Lung (tissue), 12 donors: ENCODE measurements around the gene ABR. TPM values are rescaled to one million over a fixed set of nuclear protein-coding genes. Genes with fewer than 3 reads are reported as not detected.

Source experiments
- ATAC-seq: fragments of 200-7000 bp; cut with Tn5 transposase; one replicate; pipeline ENCODE4 v1.9.1; 2020; ENCODE audit warnings: moderate number of reproducible peaks; ENCODE audit not compliant: insufficient read depth, low FRiP score
- DNase-seq, 3 donors: peaks; one replicate each; pipeline ENCODE4 v3.0.0-alpha.2; 2013 to 2017
- H3K27ac ChIP-seq, 2 donors: one replicate each; pipeline ENCODE4 v1.5.1; 2013; ENCODE audit warnings: mild to moderate bottlenecking in 2 of 2, moderate library complexity in 2 of 2, control low read depth in 1 of 2, inconsistent platforms in 1 of 2, low read depth in 1 of 2, low read length in 1 of 2
- H3K27me3 ChIP-seq, 3 donors: one replicate each; pipeline ENCODE4 v1.5.1; 2013; ENCODE audit warnings: low read length in 2 of 3; ENCODE audit not compliant: control insufficient read depth in 3 of 3, insufficient read depth in 3 of 3
- H3K36me3 ChIP-seq, 4 donors: one replicate each; pipeline ENCODE4 v1.5.1; 2013; ENCODE audit warnings: low read length in 4 of 4, mild to moderate bottlenecking in 1 of 4, moderate library complexity in 1 of 4; ENCODE audit not compliant: control insufficient read depth in 4 of 4, insufficient read depth in 4 of 4
- H3K4me1 ChIP-seq, 5 donors: one replicate each; pipeline ENCODE4 v1.5.1; 2013; ENCODE audit warnings: low read length in 5 of 5, mild to moderate bottlenecking in 2 of 5, moderate library complexity in 1 of 5; ENCODE audit not compliant: control insufficient read depth in 5 of 5, insufficient read depth in 5 of 5
- H3K4me3 ChIP-seq: one replicate; pipeline ENCODE4 v1.5.1; 2013; ENCODE audit warnings: mild to moderate bottlenecking, control low read depth, moderate library complexity
- H3K9ac ChIP-seq, 2 donors: one replicate each; pipeline ENCODE4 v1.5.1; 2013; ENCODE audit warnings: low read length in 2 of 2, control low read depth in 1 of 2; ENCODE audit not compliant: insufficient read depth in 1 of 2
- H3K9me3 ChIP-seq, 4 donors: one replicate each; pipeline ENCODE4 v1.5.1; 2013; ENCODE audit warnings: low read length in 3 of 4, mild to moderate bottlenecking in 1 of 4, moderate library complexity in 1 of 4; ENCODE audit not compliant: control insufficient read depth in 4 of 4, insufficient read depth in 3 of 4
- WGBS, 2 donors: extraction: QIAGEN DNeasy Blood & Tissue Kit; methylation state at CpG; one replicate each; pipeline ENCODE4 v1.1.7; 2013; 5-methylcytosine and 5-hydroxymethylcytosine counted together
- polyA plus RNA-seq, 2 donors: library from polyadenylated mRNA; stranded (reverse); fragments of 200-250 nt; gene quantifications; one replicate each; pipeline ENCODE4 v1.2.1, GENCODE V29; 2013
- total RNA-seq, 2 donors: library from RNA; depleted of rRNA in 1 of 2; stranded (reverse); fragments of >200 nt in 1 of 2; gene quantifications; one replicate each; pipeline ENCODE4 v1.2.1, GENCODE V29; 2014 to 2021
- TF ChIP-seq, protein P1 (sequence below): IDR thresholded peaks from 2 replicates; pipeline ENCODE4 v1.5.1; 2012; ENCODE audit warnings: mild to moderate bottlenecking; ENCODE audit errors: control extremely low read depth, extremely low read depth
- donor health status: control.
- donor health status: control.
- donor health status: Bipolar disorder and iron deficiency.
- donor health status: healthy.
- donor health status: DM: yes; HTN: yes; CAD: no.

ABR gene
- total and polyA plus RNA-seq, 4 donors = 54.8 to 187 (median 70.2) TPM

DNA sequence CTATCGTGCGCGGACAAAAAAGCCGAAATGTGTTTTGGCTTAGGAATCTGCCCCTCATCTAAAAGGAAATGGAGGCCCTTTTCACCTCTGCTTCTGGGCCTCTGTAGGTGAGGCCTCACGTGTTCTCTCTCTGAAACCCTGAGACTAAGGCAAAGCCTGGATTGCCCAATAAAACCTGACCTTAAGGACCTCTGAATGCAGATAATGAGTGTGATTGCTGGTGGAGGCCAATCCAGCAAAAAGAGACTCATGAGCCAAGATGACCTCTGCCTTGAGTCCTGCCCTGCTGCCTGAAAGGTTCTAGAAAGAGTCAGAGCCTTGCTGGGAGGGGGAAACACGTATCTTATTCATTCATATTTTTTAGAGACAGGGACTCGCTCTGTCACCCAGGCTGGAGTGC is 44.5 kb upstream of the ABR start:
- H3K27me3 ChIP-seq = peaks cover 0 to 31% (median 29%) of the 10 kb centered on the region in 3 donors
- ATAC-seq (no peak), DNase-seq (no peak)
- peaks cover 0 to 8% (median 0%) of the 10 kb centered on the region in 4 donors for H3K9me3 ChIP-seq
- 77 to 93% methylated on average over 7 of the region's 7 CpGs for WGBS, 2 donors
- TF ChIP-seq, protein P1, sequence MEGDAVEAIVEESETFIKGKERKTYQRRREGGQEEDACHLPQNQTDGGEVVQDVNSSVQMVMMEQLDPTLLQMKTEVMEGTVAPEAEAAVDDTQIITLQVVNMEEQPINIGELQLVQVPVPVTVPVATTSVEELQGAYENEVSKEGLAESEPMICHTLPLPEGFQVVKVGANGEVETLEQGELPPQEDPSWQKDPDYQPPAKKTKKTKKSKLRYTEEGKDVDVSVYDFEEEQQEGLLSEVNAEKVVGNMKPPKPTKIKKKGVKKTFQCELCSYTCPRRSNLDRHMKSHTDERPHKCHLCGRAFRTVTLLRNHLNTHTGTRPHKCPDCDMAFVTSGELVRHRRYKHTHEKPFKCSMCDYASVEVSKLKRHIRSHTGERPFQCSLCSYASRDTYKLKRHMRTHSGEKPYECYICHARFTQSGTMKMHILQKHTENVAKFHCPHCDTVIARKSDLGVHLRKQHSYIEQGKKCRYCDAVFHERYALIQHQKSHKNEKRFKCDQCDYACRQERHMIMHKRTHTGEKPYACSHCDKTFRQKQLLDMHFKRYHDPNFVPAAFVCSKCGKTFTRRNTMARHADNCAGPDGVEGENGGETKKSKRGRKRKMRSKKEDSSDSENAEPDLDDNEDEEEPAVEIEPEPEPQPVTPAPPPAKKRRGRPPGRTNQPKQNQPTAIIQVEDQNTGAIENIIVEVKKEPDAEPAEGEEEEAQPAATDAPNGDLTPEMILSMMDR = no peak
- H3K36me3 ChIP-seq = peaks cover 0 to 1% (median 0%) of the 10 kb centered on the region in 4 donors
- no peak overlapping the region for H3K27ac ChIP-seq
- H3K9ac ChIP-seq = no peak overlapping the region
- H3K4me1 ChIP-seq = peaks cover 0 to 7% (median 0%) of the 10 kb centered on the region in 5 donors
- H3K4me3 ChIP-seq = no peak overlapping the region

DNA sequence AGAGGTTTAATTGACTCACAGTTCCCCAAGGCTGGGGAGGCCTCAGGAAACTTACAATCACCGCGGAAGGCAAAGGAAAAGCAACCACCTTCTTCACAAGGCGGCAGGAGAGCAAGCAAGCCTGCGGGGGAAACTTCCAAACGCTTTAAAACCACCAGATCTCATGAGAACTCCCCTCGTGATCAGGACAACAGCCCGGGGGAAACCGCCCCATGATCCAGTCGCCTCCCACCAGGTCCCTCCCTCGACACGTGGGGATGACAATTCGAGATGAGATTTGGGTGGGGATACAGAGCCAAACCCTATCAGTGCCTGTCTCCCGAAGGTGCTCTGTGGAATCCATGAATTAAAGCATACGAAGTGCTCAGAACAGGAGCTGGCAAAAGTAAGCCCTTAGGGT is 43.9 kb upstream of the ABR start:
- ATAC-seq = no peak
- 84 to 86% methylated on average over 14 of the region's 14 CpGs for WGBS, 2 donors
- TF ChIP-seq, protein P1 = no peak

DNA sequence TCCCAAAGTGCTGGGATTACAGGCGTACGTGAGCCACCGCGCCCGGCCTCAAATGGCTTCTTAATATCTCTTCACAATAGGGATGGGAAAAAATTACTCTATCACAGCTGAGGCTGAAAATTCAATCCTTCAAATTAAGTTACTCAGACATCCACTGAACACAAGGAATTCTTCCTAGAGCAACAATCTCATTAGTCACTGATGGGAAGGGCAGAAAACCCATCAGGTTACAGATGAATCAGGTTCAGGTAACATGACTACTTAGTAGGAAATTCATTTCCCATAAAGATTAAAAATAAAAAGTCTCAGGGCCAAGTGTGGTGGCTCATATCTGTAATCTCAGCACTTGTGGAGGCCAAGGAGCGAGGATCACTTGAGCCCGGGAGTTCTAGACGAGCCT is 42.5 kb upstream of the ABR start:
- Histone ChIP-seq H3K27ac (no peak overlapping the region), H3K9ac (no peak overlapping the region), H3K27me3 (peaks cover 0 to 22% (median 20%) of the 10 kb centered on the region in 3 donors), H3K4me3 (no peak overlapping the region), H3K4me1 (no peaks in the 10 kb centered on the region), H3K36me3 (peaks cover 0 to 1% (median 0%) of the 10 kb centered on the region in 4 donors), H3K9me3 (peaks cover 0 to 8% (median 0%) of the 10 kb centered on the region in 4 donors)
- ATAC-seq = no peak
- DNase-seq = no peak
- TF ChIP-seq, protein P1 = no peak
- WGBS, 2 donors = 95 to 99% methylated on average over 8 of the region's 8 CpGs

More for the DNA sequence above, 43.9 kb upstream of the ABR start:
- peaks cover 0 to 8% (median 0%) of the 10 kb centered on the region in 4 donors for H3K9me3 ChIP-seq
- H3K4me1 ChIP-seq = peaks cover 0 to 4% (median 0%) of the 10 kb centered on the region in 5 donors
- DNase-seq = no peak
- H3K9ac ChIP-seq = no peak overlapping the region
- H3K27me3 ChIP-seq = peaks cover 0 to 31% (median 29%) of the 10 kb centered on the region in 3 donors
- H3K27ac ChIP-seq = no peak overlapping the region
- H3K36me3 ChIP-seq = peaks cover 0 to 1% (median 0%) of the 10 kb centered on the region in 4 donors
- no peak overlapping the region for H3K4me3 ChIP-seq

DNA sequence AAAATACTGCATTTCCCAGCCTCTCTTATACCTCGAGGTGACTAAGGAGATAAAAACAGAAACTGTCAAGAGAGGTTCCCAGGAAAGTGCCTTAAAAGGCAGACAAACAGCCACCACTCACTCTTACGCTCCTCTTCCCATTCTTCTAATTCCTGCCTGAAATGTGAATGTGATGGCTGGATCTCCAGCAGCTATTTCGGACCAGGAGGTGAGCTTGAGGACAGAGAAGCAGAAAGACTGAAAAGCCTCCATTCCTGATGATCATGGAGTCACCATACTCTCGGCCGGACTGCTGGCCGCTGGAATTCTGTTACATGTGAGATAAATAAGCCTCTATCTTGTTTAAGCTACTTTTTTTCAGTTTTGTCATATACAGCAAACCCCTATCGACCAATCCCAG is 41.4 kb upstream of the ABR start:
- TF ChIP-seq, protein P1 = no peak
- Histone ChIP-seq H3K9ac (no peak overlapping the region), H3K27me3 (peaks cover 0 to 18% (median 12%) of the 10 kb centered on the region in 3 donors), H3K27ac (no peak overlapping the region), H3K4me3 (no peak overlapping the region), H3K4me1 (no peaks in the 10 kb centered on the region), H3K9me3 (peaks cover 0 to 5% (median 0%) of the 10 kb centered on the region in 4 donors), H3K36me3 (no peaks in the 10 kb centered on the region)
- ATAC-seq (no peak), DNase-seq (no peak)
- WGBS, 2 donors = 91 to 93% methylated on average over 7 of the region's 7 CpGs
